GM18870 (cell line): ENCODE data around the gene GPR153.
"Not testable (repeated sequence)": the region's sequence is repeated elsewhere in the genome, so short reads cannot be mapped to it uniquely, and the experiment has no call there.

Source experiments
- ATAC-seq: cut with Tn5 transposase; IDR thresholded peaks from one replicate; pipeline ENCODE4 v1.9.1; 2021; ENCODE audit warnings: moderate library complexity; ENCODE audit not compliant: unreplicated experiment

Gene GPR153

GRCh38 chr1:6260961-6261614 lies at the start of gene GPR153:
Gene GPR153, minus strand, starts transcription at chr1:6261098. Its CDS starts 6,193 bp downstream, at chr1:6254905.
- no peak for ATAC-seq

DNA sequence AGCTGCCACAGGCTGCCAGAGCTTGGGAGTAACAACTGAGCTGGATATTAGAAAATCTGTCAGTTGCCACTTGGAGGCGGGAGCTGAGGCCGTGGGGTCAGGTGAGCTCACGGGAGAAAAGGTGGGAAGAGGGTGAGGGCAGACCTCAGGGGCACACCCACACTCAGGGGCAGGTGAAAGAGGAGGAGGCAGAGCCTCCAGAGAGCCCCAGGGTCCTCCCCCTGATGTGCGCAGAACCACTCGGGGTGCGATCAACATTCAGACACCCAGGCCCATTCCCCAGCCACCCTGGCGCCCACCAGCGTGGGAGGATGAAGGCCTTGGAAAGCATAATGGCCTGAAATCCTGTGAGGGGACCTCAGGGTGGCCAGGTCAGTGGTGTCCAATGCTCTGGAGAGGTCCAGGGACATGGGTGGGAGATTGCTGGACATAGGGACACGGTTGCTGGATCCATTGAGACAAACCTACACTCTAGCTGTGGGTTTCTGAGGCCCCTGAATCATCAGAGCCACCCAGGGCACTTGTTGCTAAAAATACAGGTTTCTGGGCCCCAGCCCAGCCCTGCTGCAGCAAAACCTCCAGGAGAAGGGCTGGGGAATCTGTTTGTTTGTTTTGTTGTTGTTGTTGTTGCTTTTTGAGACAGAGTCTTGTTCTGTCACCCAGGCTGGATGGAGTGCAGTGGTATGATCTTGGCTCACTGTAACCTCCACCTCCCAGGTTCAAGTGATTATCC lies 49.4 kb upstream of the GPR153 start:
- ATAC-seq = no peak

DNA sequence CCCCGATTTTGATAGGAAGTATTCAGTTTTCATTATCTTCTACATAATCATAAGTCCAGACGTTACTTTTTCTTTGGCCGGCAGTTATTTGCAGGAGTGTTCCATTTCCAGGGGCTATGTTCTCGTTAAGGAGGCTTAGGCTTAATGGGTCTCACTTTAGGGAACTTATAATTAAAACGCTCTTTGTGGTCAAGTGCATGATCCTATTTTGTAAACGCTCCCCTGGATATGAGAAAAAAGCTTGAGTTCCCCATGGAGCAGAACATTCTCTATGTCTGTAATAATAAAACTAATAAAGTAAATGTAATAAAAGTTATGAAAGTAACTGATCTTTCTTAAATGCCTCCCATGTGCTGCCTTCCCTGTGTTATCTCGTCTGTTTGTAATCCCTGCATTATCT lies 48.7 kb upstream of the GPR153 start:
- no peak for ATAC-seq

DNA sequence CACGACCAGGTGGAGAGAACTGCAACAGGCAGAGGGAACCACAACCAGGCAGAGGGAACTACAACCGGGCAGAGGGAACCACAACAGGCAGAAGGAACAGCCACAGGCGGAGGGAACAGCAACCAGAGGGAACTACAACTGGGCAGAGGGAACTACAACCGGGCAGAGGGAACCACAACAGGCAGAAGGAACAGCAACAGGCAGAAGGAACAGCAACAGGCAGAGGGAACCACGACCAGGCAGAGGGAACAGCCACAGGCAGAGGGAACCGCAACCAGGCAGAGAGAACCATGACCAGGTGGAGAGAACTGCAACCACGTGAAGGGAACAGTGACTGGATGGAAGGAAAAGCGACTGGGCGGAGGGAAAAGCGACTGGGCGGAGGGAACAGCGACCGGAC lies 47.6 kb upstream of the GPR153 start:
- no peak for ATAC-seq

- not testable (repeated sequence) for ATAC-seq
Measured at GRCh38 chr1:6307682-6308081, 46.8 kb upstream of the GPR153 start.

DNA sequence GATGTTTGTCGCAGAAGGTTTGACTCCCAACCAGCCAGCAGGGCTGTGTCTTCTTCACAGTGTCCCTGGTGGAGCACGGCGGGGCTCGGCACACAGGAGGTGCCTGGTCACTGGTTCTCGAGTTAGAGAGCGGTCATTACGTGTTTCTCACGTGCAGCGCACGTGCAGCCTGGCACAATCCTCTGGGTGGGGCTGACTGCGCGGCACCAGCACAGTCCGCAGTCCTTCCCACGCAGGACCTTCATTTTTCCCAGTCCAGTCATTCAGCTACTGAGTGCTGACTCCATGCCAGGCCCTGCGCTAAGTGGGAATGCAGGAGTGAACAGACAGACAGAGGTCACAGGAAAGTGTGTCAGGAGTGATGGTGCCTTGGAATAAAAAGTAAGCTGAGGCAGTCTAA lies 46.2 kb upstream of the GPR153 start:
- ATAC-seq = no peak

DNA sequence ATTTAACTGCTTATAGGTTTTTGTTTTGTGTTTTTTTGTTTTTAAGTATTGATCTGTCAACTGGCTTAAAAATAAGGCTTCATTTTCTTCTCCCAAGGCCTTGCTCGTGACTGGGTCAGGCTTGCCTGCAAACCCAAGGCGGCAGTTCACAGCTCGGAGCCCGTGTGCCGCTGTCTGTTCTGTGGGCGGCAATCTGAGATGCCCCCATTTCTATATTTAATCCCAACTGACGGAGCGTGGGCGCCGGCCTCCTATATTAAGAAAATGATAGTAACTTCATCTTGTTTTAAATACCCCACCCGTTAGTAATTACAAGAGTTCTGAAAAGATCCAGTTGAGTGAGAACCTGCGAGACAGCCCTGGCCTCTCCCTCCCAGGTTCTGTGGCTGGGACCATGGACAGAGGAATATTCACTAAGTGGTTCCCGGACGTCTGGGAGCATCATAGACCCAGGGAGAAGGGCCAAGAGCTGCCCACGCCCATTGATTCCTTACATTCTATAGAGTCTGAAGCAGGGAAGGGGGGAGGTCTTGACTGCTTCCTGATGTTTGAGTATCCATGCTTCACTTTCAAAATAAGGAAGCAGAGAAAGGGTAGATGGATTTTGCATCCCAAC lies 42.6 kb upstream of the GPR153 start:
- ATAC-seq = no peak

DNA sequence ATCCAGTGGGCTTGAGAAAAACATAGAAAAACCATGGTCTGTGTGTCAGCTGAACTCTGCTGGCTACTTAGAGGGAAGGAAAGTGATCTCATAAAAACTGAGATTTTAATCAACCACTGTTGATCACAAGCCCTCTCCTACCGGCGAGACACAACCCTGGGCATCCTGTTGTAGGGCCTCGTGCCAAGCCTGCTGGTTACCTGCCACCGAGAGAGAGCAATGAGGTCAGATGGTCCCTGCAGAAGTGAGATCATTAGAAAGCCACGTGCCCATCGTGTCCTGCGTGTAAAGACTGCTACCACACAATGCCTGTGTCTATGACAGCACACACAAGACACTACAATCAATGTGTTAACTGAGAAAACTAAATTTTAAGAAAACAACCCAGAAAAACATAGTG lies 41.7 kb upstream of the GPR153 start:
- ATAC-seq = no peak

- no peak for ATAC-seq
Measured at GRCh38 chr1:6301526-6301925, 40.6 kb upstream of the GPR153 start.

GRCh38 chr1:6300342-6301048 lies 39.6 kb upstream of the GPR153 start:
- no peak for ATAC-seq

- ATAC-seq = no peak
Measured at GRCh38 chr1:6299557-6300165, 38.8 kb upstream of the GPR153 start.

DNA sequence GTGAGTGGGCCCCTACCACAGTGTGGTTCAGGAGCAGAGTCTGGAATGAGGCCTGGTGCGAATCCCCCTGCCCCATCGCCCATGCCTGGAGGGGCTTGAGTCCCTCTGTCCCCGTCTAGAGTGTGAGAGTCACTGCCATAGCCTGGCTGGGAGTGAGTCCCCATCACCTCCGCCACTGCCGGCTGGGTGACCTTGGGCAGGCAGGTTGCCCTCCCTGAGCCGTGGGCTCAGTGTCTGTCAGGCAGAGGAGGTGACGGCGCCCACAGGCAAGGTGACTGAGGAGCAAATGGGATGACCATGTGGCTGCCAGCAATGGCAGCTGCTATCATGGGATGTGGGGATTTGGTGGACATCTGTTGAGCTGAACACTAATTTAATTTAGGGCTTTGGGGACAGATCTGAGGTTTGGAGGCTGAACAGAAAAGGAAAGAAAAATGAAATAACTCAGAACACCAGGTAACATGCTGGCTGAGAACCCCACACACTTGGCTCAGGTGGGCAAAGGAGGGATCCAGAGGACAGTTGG lies 38.1 kb upstream of the GPR153 start:
- no peak for ATAC-seq

- ATAC-seq = no peak
Measured at GRCh38 chr1:6298530-6298929, 37.6 kb upstream of the GPR153 start.

DNA sequence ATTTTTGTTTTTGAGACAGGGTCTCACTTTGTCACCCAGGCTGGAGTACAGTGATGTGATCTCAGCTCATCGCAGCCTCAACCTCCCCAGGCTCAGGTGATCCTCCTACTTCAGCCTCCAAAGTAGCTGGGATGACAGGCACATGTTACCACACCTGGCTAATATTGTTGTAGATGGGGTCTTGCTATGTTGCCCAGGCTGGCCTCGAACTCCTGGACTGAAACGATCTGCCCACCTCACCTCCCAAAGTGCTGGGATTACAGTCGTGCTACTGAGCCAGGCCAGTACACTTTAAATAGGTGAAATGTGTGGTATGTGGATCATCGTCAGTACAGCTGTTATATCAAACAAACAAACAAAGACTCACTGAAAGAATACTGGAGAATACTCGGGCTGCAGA lies 35.0 kb upstream of the GPR153 start:
- no peak for ATAC-seq

- no peak for ATAC-seq
Measured at GRCh38 chr1:6294890-6295556, 34.1 kb upstream of the GPR153 start.

GRCh38 chr1:6294080-6294889 lies 33.4 kb upstream of the GPR153 start:
- no peak for ATAC-seq

GRCh38 chr1:6292102-6292501 lies 31.2 kb upstream of the GPR153 start:
- ATAC-seq = no peak

DNA sequence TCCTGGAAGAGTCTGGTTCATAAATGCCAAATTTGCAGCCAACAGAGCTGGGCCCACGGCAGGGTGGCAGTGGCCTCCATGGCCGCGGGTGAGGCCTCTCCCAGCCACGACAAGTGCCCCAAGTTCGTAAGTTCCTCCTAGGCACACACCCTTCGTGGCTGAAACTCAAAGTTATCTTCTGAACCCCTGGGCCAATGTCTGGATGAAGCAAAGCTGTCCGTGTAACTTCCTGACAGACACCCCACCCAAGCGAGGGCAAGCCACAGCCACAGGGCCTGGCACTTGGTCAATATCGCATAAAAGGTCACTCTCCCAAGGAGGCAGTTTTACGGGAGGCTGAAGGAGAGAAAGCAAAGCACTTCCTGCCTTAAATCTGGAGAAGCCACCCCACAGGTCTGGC lies 27.8 kb upstream of the GPR153 start:
- no peak for ATAC-seq

- no peak for ATAC-seq
Measured at GRCh38 chr1:6288026-6288425, 27.1 kb upstream of the GPR153 start.
